Coronary artery (tissue), 2 donors: Measurements from ENCODE around the gene HS1BP3.

ENCODE experiments used
- DNase-seq: peaks from one replicate; pipeline ENCODE4 v3.0.0-alpha.2; 2017; ENCODE audit warnings: low spot score
- H3K27ac ChIP-seq, 2 donors: fragments of 200-600 bp; sonication (generic); one replicate each; pipeline ENCODE4 v1.5.1; 2016 to 2019
- H3K4me3 ChIP-seq: fragments of 200-600 bp; sonication (generic); 2 replicates; pipeline ENCODE4 v1.5.1; 2016; ENCODE audit warnings: mild to moderate bottlenecking, moderate library complexity
- TF ChIP-seq, protein P1 (sequence below): fragments of 200-600 bp; sonication (generic); IDR thresholded peaks from one replicate; pipeline ENCODE4 v1.5.1; 2019; ENCODE audit warnings: antibody characterized with exemption

HS1BP3 gene

DNA sequence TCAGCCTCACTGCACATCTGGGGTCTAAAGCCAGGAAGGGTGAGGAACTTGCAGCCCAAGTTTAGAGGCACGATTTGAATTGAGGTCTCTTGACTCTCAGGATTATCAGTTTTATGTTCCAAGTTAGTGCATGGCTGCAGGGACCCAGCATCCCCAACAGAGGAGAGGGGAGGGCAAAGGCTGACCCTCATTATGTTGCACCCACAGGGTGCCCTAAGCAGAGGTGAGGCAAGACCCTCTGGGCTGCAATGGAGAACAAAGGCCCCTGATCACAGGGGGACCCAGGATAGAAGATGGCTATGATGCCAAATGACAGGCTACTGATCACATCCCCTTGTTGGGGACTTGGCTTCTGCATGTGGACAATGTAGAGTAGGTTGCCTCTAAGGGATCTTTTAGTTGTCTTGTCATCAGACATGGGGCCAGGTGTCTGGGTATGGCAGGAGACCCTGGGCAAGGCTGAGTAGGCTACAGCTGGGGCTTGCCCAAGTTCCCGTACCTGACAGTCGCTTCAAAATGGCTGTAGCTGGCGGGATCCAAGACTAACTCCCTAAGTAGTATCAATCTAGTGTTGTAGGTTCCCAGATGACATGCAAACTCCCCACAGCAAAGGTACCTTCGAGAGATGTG is 11.5 kb upstream of the HS1BP3 start:
- DNase-seq = peak; percentile 63
- TF ChIP-seq, protein P1, sequence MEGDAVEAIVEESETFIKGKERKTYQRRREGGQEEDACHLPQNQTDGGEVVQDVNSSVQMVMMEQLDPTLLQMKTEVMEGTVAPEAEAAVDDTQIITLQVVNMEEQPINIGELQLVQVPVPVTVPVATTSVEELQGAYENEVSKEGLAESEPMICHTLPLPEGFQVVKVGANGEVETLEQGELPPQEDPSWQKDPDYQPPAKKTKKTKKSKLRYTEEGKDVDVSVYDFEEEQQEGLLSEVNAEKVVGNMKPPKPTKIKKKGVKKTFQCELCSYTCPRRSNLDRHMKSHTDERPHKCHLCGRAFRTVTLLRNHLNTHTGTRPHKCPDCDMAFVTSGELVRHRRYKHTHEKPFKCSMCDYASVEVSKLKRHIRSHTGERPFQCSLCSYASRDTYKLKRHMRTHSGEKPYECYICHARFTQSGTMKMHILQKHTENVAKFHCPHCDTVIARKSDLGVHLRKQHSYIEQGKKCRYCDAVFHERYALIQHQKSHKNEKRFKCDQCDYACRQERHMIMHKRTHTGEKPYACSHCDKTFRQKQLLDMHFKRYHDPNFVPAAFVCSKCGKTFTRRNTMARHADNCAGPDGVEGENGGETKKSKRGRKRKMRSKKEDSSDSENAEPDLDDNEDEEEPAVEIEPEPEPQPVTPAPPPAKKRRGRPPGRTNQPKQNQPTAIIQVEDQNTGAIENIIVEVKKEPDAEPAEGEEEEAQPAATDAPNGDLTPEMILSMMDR = no peak
- no peak overlapping the region for H3K27ac ChIP-seq
- no peak overlapping the region for H3K4me3 ChIP-seq

DNA sequence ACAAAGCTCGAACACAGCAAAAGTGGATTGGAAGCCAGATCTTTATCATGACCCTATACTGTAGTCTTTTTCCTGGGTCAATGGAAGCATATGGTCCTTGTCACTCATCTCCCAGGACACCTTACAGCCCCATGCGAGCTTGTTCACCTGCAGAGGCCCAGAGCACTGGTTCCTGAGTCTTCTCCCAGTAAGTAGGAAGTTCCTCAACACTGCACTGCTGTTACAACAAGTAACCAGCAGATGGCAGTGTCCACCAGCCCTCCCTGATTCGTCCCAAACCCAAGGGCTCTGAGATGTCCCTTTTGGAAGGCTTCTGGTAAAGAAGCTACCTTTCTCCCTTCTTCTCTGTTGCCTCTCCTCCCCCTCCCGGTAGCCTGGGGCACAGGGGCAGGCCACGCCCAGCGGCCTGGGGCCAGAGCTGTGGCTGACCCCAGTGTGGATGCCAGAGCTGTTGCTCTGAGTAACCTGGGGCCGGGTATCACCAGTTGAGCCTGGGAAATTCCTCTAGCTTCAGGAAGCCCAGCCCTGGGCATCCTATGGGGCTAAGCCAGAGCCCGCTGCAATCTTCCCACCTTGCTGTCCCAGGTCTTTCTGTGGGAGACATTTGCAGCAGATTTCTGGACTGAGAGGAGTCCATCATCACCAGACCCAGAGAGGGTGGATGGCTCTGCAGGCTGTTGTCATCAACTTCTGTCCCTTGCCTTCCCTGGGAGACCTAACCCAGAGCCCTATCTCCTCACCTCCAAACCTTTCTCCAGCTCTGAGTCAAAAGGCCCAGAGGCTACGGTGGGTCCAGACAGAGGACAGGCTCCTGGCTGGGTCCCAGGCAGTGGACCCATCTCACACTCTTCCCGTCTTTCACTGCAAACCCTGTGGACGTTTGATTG is 10.8 kb upstream of the HS1BP3 start:
- no peak overlapping the region for H3K4me3 ChIP-seq
- TF ChIP-seq, protein P1 = peak; percentile 95
- no peak overlapping the region for H3K27ac ChIP-seq
- no peak for DNase-seq

DNA sequence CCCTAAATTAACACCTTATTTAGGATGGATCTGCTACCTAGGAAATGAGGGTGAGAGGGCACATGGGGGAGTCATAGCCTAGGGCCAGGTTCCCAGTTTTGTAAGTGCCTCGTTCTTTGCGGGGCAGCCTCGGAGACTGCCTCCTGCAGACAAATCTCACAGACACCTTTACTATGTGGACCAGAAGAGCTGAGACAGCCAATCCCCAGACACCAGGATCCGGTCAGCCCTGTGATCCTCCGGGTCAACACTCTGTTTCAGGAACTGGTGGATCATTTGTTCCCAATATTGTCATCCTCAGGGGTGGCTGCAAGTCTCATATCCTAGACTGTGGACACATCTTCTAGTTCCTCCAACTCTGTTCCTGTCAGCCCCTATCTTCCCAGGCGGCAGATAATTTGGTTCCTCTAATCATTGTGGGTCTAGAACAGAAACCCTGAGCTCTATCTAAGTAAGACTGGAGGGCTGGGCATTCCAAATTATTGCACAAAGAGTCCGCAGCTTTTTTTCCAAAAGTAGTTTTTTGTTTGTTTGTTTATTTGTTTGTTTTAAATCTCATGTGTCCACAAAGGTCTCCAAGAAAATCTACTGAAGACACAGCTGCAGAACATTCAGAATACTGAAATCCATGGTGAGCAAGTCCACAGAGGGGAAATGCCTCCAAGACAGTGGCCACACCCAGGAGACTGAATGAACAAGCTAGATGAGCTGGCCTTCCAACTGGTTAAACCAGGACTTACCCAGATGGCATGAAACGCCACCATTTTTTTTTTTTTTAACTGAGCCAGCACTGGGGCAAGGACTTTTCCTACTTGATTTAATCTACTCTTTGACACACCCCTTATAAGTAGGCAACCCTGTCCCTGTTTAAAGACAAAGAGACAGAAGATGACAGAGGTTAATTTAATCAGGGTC is 9.9 kb upstream of the HS1BP3 start:
- TF ChIP-seq, protein P1 = no peak
- no peak overlapping the region for H3K4me3 ChIP-seq
- no peak for DNase-seq
- no peak overlapping the region for H3K27ac ChIP-seq

DNA sequence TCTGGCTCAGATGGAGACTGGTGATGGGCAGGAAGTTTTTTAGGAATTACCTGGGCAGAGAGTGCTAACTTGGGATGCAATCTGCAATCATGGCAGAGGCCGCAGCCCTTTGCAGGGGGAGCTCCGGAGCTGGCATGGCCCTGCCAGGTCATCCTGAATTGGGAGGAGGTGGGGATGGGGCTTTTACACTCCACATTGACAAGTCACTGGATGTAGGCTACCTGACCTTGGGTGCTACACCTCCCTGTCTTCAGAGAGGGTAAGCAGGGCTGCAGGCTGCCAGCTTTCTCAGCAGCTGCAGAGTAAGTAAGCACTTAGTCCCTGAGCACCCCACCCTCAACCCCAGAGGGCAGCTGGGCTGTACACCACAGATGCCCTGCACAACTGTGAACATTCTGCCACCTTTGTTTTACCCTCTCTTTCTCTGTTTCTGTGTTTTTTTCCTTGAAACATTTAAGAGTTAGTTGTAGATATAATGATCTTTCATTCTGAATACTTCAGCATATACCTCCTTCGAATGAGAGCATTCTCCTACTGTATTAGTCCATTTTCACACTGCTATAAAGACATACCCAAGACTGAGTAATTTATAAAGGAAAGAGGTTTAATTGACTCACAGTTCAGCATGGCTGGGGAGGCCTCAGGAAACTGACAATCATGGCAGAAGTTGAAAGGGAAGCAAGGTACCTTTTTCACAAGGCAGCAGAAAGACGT is 6.8 kb upstream of the HS1BP3 start:
- no peak overlapping the region for H3K27ac ChIP-seq
- no peak overlapping the region for H3K4me3 ChIP-seq
- TF ChIP-seq, protein P1 = no peak
- DNase-seq = no peak

DNA sequence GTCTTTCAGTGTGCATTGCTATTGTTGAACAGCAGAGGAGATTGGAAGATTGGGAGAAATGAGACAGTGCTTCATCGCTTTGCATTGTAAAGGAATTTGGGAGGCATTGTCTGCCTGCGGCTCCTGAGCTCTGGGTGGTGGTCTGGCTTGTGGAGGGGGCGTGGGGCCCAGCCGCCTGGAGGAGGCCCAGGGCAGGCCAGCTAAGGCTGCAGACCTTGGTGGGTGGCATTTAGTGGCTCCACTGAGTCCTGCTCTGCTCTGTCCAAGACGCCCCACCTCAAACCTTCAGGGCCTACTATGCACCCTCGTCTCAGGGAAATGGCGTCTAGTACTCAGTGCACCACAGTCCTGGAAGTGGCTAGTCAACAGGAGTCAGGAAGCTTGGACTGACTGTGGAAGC is 5.7 kb upstream of the HS1BP3 start:
- no peak for DNase-seq
- TF ChIP-seq, protein P1 = no peak
- H3K4me3 ChIP-seq = no peak overlapping the region
- no peak overlapping the region for H3K27ac ChIP-seq

DNA sequence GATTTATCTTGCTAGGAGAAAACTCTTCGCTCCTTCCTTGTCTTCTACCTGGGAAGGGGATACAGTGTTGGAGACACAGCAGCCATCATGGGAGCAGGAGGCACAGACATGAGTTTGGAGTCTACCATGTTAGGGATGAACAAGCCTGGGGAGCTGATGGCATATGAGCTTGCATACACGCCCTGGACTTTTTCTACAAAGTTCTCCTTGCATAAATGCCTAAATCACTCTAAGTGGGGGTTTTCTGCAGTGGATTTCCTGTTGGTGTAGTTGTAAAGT is 3.6 kb upstream of the HS1BP3 start:
- DNase-seq = no peak
- Histone ChIP-seq H3K27ac (no peak overlapping the region), H3K4me3 (no peak overlapping the region)
- TF ChIP-seq, protein P1 = no peak
